Measurements from ENCODE around the gene UBLCP1. TPM values are rescaled to one million over a fixed set of nuclear protein-coding genes. Genes with fewer than 3 reads are reported as not detected.
"Not testable (repeated sequence)": the region's sequence is repeated elsewhere in the genome, so short reads cannot be mapped to it uniquely, and the experiment has no call there.

The UBLCP1 gene
- total RNA-seq, 4 donors from 2014 or later = 7.4 to 39.0 (median 21.6) TPM

DNA sequence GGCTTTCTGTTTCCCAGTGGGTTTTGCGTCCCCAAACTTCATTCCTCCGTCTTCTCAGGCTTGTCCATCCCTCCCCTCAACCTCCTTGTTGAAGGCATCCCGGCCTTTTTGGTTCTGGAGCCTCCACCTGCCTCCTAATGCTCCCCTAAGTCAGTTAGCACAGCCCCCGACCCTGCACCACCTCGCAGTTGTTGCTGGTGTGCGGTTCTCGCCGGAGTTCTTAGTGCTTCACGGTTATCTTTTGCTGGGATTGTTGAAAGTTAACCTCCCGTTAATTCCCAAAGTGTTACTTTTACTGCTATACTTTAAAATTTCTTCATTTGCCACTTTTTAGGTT lies 447 bp downstream of the UBLCP1 start:
- no peak for DNase-seq
- Histone ChIP-seq H3K4me3 (peak overlapping the region; percentile 68 to 93), H3K9me3 (no peaks in the 10 kb centered on the region), H3K27ac (peak overlapping the region; percentile 86 to 87), H3K4me1 (no peaks in the 10 kb centered on the region), H3K27me3 (no peaks in the 10 kb centered on the region), H3K36me3 (no peaks in the 10 kb centered on the region)
- intact Hi-C loops (cut with DNase I; ENCODE audit: low total_unique reads) = loop anchor here (10.0 kb wide), 1 partner anchor 109 kb away; no protein-coding TSS in a partner anchor
- TF ChIP-seq POLR2A (IDR thresholded peaks at IDR 0.05) = no peak
- TF ChIP-seq, protein P1, sequence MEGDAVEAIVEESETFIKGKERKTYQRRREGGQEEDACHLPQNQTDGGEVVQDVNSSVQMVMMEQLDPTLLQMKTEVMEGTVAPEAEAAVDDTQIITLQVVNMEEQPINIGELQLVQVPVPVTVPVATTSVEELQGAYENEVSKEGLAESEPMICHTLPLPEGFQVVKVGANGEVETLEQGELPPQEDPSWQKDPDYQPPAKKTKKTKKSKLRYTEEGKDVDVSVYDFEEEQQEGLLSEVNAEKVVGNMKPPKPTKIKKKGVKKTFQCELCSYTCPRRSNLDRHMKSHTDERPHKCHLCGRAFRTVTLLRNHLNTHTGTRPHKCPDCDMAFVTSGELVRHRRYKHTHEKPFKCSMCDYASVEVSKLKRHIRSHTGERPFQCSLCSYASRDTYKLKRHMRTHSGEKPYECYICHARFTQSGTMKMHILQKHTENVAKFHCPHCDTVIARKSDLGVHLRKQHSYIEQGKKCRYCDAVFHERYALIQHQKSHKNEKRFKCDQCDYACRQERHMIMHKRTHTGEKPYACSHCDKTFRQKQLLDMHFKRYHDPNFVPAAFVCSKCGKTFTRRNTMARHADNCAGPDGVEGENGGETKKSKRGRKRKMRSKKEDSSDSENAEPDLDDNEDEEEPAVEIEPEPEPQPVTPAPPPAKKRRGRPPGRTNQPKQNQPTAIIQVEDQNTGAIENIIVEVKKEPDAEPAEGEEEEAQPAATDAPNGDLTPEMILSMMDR (IDR thresholded peaks at IDR 0.05) = no peak

DNA sequence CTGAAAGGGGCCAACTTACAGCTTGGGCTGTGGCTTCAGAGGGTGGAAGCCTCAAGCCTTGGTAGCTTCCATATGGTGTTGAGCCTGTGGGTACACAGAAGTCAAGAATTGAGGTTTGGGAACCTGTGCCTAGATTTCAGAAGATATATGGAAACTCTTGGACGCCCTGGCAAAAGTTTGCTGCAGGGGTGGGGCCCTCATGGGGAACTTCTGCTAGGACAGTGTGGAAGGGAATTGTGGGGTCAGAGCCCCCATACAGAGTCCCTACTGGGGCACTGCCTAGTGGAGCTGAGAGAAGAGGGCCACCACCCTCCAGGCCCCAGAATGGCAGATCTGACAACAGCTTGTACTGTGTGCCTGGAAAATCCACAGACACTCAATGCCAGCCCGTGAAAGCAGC lies 3.7 kb downstream of the UBLCP1 start:
- not testable (repeated sequence) for H3K27ac ChIP-seq, H3K36me3 ChIP-seq, H3K27me3 ChIP-seq, H3K4me1 ChIP-seq, H3K9me3 ChIP-seq, DNase-seq, H3K4me3 ChIP-seq
- intact Hi-C loops (cut with DNase I; ENCODE audit: low total_unique reads) = loop anchor here (10.0 kb wide), 1 partner anchor 112 kb away; no protein-coding TSS in a partner anchor

DNA sequence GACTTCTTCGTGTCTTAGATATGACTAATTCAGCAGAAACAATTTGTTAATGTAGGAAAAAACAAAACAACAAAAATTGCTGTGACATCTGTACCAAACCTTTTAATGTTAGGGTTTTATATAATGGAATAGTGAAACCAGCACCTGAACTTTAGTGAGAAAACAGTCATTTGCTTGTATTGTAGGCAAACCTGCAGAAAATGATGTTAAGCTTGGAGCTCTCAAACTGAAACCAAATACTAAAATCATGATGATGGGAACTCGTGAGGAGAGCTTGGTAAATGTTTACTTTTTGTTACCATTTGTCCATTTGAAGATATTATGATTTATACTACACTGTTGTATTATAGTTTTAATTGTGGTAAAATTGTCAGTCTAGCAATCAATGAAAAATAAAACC lies 6.6 kb downstream of the UBLCP1 start:
- no peak for TF ChIP-seq POLR2A (IDR thresholded peaks at IDR 0.05)
- TF ChIP-seq, protein P1 (IDR thresholded peaks at IDR 0.05) = no peak
- H3K4me1 ChIP-seq = no peaks in the 10 kb centered on the region
- H3K27ac ChIP-seq = no peak overlapping the region
- no peaks in the 10 kb centered on the region for H3K9me3 ChIP-seq
- H3K36me3 ChIP-seq = no peaks in the 10 kb centered on the region
- no peak for DNase-seq
- intact Hi-C loops (cut with DNase I; ENCODE audit: low total_unique reads) = loop anchor here (10.0 kb wide), 1 partner anchor 115 kb away; no protein-coding TSS in a partner anchor
- H3K4me3 ChIP-seq = no peak overlapping the region
- H3K27me3 ChIP-seq = no peaks in the 10 kb centered on the region

DNA sequence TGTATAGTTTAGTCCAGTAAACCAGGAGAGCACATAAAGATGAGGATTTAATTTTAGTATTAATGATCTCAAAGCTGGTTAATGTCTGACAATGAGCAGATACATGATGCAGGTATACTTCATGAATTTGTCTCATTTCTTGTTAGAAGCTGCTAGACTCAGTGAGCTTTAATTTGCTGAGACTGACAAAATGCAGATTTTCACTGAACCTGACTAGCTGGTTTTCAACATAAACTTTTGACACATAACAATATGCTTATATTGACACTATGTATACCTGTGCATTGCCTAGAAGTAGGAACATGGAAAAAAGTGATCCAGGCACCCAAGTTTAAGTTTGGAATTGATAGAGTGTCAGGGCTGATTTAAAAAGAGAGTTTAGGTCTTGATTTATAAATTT lies 10.8 kb downstream of the UBLCP1 start:
- Histone ChIP-seq H3K36me3 (no peaks in the 10 kb centered on the region), H3K4me3 (no peak overlapping the region), H3K9me3 (no peaks in the 10 kb centered on the region), H3K27ac (no peak overlapping the region), H3K27me3 (no peaks in the 10 kb centered on the region), H3K4me1 (no peaks in the 10 kb centered on the region)
- intact Hi-C loops (cut with DNase I; ENCODE audit: low total_unique reads) = no loop called here
- no peak for DNase-seq
- TF ChIP-seq POLR2A (IDR thresholded peaks at IDR 0.05) = no peak
- TF ChIP-seq, protein P1 (IDR thresholded peaks at IDR 0.05) = no peak

DNA sequence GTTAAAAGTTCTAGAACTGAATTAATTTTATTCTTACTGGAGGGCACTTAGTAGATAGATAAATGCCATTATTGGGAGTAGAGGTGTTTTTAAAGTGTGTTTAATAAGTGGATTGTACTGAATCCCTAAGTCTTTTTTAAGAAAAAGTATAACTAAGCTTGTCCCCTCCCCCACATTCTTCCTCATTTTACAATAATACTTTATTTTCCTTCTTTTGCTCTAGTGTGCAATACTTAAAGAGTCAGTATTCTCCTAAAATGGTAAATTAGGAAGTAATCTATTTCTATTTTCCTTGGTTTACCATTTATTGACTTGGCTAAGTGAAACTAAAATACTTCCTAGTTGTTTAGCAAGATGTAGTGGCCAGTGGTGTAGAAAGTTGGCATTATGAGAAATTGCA lies 11.6 kb downstream of the UBLCP1 start:
- Histone ChIP-seq H3K4me3 (no peak overlapping the region), H3K4me1 (no peaks in the 10 kb centered on the region), H3K27ac (no peak overlapping the region), H3K27me3 (no peaks in the 10 kb centered on the region), H3K9me3 (no peaks in the 10 kb centered on the region), H3K36me3 (no peaks in the 10 kb centered on the region)
- TF ChIP-seq POLR2A (IDR thresholded peaks at IDR 0.05) = no peak
- TF ChIP-seq, protein P1 (IDR thresholded peaks at IDR 0.05) = no peak
- intact Hi-C loops (cut with DNase I; ENCODE audit: low total_unique reads) = no loop called here
- DNase-seq = no peak

DNA sequence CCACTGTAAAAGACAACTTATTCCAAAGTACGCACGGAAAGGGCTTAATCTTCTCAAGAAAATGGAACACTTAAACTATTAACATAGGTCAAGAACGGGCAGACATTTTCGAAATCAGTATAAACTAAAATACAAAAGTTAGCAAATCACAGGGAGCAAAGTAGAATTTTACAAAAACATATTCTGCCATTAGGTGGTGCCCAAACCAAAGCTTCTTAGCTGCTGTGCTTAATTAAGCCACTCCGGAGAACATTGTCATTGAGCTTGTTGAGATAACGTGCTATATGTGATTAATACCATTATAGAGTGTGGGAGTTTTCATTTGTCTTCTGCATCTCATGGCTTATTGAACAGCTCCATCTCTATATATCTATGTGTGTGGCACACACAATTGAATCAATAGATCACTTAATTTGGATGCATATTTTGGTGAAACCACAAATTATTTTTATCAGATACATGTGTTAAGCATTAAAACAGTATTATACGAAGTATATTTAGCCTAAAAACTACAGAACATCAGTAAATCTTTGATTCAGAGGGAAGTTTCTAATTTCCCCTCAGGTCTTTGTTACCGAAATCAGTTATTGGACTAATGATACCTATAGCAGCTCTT lies 23.4 kb downstream of the UBLCP1 start:
- intact Hi-C loops (cut with DNase I; ENCODE audit: low total_unique reads) = no loop called here
- Histone ChIP-seq H3K9me3 (no peaks in the 10 kb centered on the region), H3K27me3 (no peaks in the 10 kb centered on the region), H3K4me3 (no peak overlapping the region), H3K36me3 (no peaks in the 10 kb centered on the region), H3K4me1 (no peaks in the 10 kb centered on the region), H3K27ac (no peak overlapping the region)
- DNase-seq = no peak
- TF ChIP-seq, protein P1 (IDR thresholded peaks at IDR 0.05) = peak in 3 of 4 experiments; percentile 23 to 50 (median 24)
- no peak for TF ChIP-seq POLR2A (IDR thresholded peaks at IDR 0.05)
